GM18517 (cell line): ENCODE data around the gene FAF1.
A peak's percentile ranks its signal among the peaks of the same experiment; 100 is the strongest.

Experiments
- ATAC-seq: cut with Tn5 transposase; IDR thresholded peaks from one replicate; pipeline ENCODE4 v1.9.1; 2021; ENCODE audit warnings: mild to moderate bottlenecking, moderate library complexity; ENCODE audit not compliant: unreplicated experiment

The FAF1 gene

GRCh38 chr1:50978144-50978851 is 18.2 kb upstream of the FAF1 start:
- ATAC-seq: peak; percentile 34

GRCh38 chr1:50977575-50978143 is 17.6 kb upstream of the FAF1 start:
- ATAC-seq: peak; percentile 54

GRCh38 chr1:50976890-50977574 is 17.0 kb upstream of the FAF1 start:
- ATAC-seq: peak; percentile 46

GRCh38 chr1:50976111-50976889 is 16.2 kb upstream of the FAF1 start:
- no peak for ATAC-seq

- ATAC-seq: no peak
These were observed 15.4 kb upstream of the FAF1 start for GRCh38 chr1:50975436-50975835.

GRCh38 chr1:50974618-50974935 is 14.5 kb upstream of the FAF1 start:
- no peak for ATAC-seq

- ATAC-seq: no peak
These were observed 14.0 kb upstream of the FAF1 start for GRCh38 chr1:50973875-50974617.

- ATAC-seq: no peak
These were observed 13.2 kb upstream of the FAF1 start for GRCh38 chr1:50973255-50973654.

- ATAC-seq: no peak
These were observed 12.7 kb upstream of the FAF1 start for GRCh38 chr1:50972766-50973165.

GRCh38 chr1:50971748-50972305 is 11.8 kb upstream of the FAF1 start:
- no peak for ATAC-seq

GRCh38 chr1:50970931-50971582 is 11.0 kb upstream of the FAF1 start:
- ATAC-seq: no peak

- ATAC-seq: no peak
These were observed 10.4 kb upstream of the FAF1 start for GRCh38 chr1:50970509-50970887.

- peak; percentile 32 for ATAC-seq
These were observed 9.8 kb upstream of the FAF1 start, which contains the start of gene CDKN2C for GRCh38 chr1:50969611-50970508. Gene CDKN2C (plus strand): TSS chr1:50970245. CDS start chr1:50970369, 124 bp downstream.

GRCh38 chr1:50968821-50969610 is 8.9 kb upstream of the FAF1 start:
- peak; percentile 13 for ATAC-seq

- ATAC-seq: peak; percentile 52
These were observed 8.2 kb upstream of the FAF1 start for GRCh38 chr1:50968158-50968820.

GRCh38 chr1:50967416-50968157 is 7.5 kb upstream of the FAF1 start:
- ATAC-seq: no peak

- no peak for ATAC-seq
These were observed 6.9 kb upstream of the FAF1 start for GRCh38 chr1:50966991-50967390.
